Neural progenitor cell (in vitro differentiated cells): ENCODE measurements around the gene GDI1. TPM values are rescaled to one million over a fixed set of nuclear protein-coding genes. Genes with fewer than 3 reads are reported as not detected.

Experiments
- DNase-seq: peaks from one replicate; pipeline ENCODE4 v3.0.0-alpha.2; 2016; ENCODE audit warnings: low spot score
- H2AFZ ChIP-seq: fragments of 200-600 bp; sonication (generic); replicated peaks from 2 replicates; pipeline ENCODE4 v1.6.1; 2016; ENCODE audit warnings: antibody characterized with exemption
- H3F3A ChIP-seq: fragments of 200-600 bp; sonication (generic); 2 replicates; pipeline ENCODE4 v1.6.1; 2016; ENCODE audit warnings: antibody characterized with exemption, low read depth
- H3K27ac ChIP-seq: fragments of 200-600 bp; sonication (generic); 2 replicates; pipeline ENCODE4 v1.5.1; 2016; ENCODE audit warnings: mild to moderate bottlenecking
- H3K27me3 ChIP-seq: fragments of 200-600 bp; sonication (generic); 2 replicates; pipeline ENCODE4 v1.6.1; 2016; ENCODE audit warnings: mild to moderate bottlenecking, moderate library complexity
- H3K36me3 ChIP-seq: fragments of 200-600 bp; sonication (generic); 2 replicates; pipeline ENCODE4 v1.5.1; 2016
- H3K4me1 ChIP-seq: fragments of 200-600 bp; sonication (generic); 2 replicates; pipeline ENCODE4 v1.6.1; 2016; ENCODE audit warnings: mixed run types
- H3K4me2 ChIP-seq: fragments of 200-600 bp; sonication (generic); 2 replicates; pipeline ENCODE4 v1.6.1; 2016
- H3K4me3 ChIP-seq: fragments of 200-600 bp; sonication (generic); 2 replicates; pipeline ENCODE4 v1.5.1; 2016
- H3K79me2 ChIP-seq: fragments of 200-600 bp; sonication (generic); 2 replicates; pipeline ENCODE4 v1.6.1; 2016; ENCODE audit warnings: low read depth
- H3K9ac ChIP-seq: fragments of 200-600 bp; sonication (generic); 2 replicates; pipeline ENCODE4 v1.6.1; 2016
- H3K9me3 ChIP-seq: fragments of 200-600 bp; sonication (generic); 2 replicates; pipeline ENCODE4 v1.5.1; 2016; ENCODE audit warnings: low read depth
- H4K20me1 ChIP-seq: fragments of 200-600 bp; sonication (generic); 2 replicates; pipeline ENCODE4 v1.6.1; 2016; ENCODE audit warnings: low read depth
- H3K27ac Mint-ChIP-seq: 3 replicates; pipeline ENCODE4 v1.8.0; 2021; ENCODE audit warnings: mixed read lengths
- H3K27me3 Mint-ChIP-seq: 2 replicates; pipeline ENCODE4 v1.8.0; 2022; ENCODE audit warnings: low read depth, mild to moderate bottlenecking, inconsistent platforms, moderate library complexity, mixed read lengths; ENCODE audit not compliant: insufficient read depth
- H3K36me3 Mint-ChIP-seq: 3 replicates; pipeline ENCODE4 v1.8.0; 2021; ENCODE audit warnings: mixed read lengths
- H3K4me1 Mint-ChIP-seq: 3 replicates; pipeline ENCODE4 v1.8.0; 2021; ENCODE audit warnings: mixed read lengths
- H3K4me3 Mint-ChIP-seq: 3 replicates; pipeline ENCODE4 v1.8.0; 2021; ENCODE audit warnings: mild to moderate bottlenecking, moderate library complexity, mixed read lengths
- H3K9me3 Mint-ChIP-seq: 3 replicates; pipeline ENCODE4 v1.8.0; 2020; ENCODE audit warnings: mixed read lengths
- EZH2 ChIP-seq: fragments of 200-600 bp; sonication (generic); IDR thresholded peaks from 2 replicates; pipeline ENCODE4 v1.6.1; 2017; ENCODE audit warnings: antibody characterized with exemption, mild to moderate bottlenecking, moderate library complexity
- EZH2phosphoT487 ChIP-seq: fragments of 200-600 bp; sonication (generic); IDR thresholded peaks from 2 replicates; pipeline ENCODE4 v1.6.1; 2017; ENCODE audit warnings: antibody characterized with exemption
- total RNA-seq: library from RNA; depleted of rRNA; stranded (reverse); fragments of >200 nt; gene quantifications from 2 replicates; pipeline ENCODE4 v1.2.3, GENCODE V29; 2015; ENCODE audit warnings: low replicate concordance
- TF ChIP-seq, protein P1 (sequence below): fragments of 200-600 bp; sonication (generic); IDR thresholded peaks from 2 replicates; pipeline ENCODE4 v1.5.1; 2017; ENCODE audit warnings: antibody characterized with exemption, mild to moderate bottlenecking

Gene GDI1
- total RNA-seq, 1 donor from 2014 or later: 119 TPM

DNA sequence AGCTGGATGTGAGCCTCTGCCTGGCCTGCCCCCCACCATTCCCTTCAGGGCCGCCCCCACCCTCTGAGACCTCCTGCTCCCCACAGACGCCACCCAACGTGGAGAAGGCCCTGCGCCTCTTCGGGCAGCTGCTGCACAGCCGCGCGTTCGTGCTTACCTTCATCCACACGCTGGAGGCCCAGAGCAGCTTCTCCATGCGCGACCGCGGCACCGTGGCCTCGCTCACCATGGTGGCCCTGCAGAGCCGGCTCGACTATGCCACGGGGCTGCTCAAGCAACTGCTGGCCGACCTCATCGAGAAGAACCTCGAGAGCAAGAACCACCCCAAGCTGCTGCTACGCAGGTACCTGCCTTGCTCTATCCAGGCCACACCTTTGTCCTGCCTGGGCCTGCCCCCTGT lies 31.3 kb downstream of the GDI1 start:
- no peaks in the 10 kb centered on the region for H3K4me1 ChIP-seq
- H3K4me3 ChIP-seq: no peak overlapping the region
- no peaks in the 10 kb centered on the region for H3K36me3 ChIP-seq
- Mint-ChIP-seq H3K4me1 (no peaks in the 10 kb centered on the region), H3K4me3 (no peak overlapping the region), H3K9me3 (peaks cover 7% of the 10 kb centered on the region), H3K27me3 (no peaks in the 10 kb centered on the region), H3K36me3 (peaks cover 2% of the 10 kb centered on the region), H3K27ac (no peak overlapping the region)
- TF ChIP-seq, protein P1, sequence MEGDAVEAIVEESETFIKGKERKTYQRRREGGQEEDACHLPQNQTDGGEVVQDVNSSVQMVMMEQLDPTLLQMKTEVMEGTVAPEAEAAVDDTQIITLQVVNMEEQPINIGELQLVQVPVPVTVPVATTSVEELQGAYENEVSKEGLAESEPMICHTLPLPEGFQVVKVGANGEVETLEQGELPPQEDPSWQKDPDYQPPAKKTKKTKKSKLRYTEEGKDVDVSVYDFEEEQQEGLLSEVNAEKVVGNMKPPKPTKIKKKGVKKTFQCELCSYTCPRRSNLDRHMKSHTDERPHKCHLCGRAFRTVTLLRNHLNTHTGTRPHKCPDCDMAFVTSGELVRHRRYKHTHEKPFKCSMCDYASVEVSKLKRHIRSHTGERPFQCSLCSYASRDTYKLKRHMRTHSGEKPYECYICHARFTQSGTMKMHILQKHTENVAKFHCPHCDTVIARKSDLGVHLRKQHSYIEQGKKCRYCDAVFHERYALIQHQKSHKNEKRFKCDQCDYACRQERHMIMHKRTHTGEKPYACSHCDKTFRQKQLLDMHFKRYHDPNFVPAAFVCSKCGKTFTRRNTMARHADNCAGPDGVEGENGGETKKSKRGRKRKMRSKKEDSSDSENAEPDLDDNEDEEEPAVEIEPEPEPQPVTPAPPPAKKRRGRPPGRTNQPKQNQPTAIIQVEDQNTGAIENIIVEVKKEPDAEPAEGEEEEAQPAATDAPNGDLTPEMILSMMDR: no peak
- TF ChIP-seq EZH2 (no peak), EZH2phosphoT487 (no peak)
- no peak overlapping the region for H3K4me2 ChIP-seq
- H3K9ac ChIP-seq: no peak overlapping the region
- no peak overlapping the region for H3K27ac ChIP-seq
- H3K27me3 ChIP-seq: no peaks in the 10 kb centered on the region
- H3F3A ChIP-seq: no peaks in the 10 kb centered on the region
- no peak for DNase-seq
- H3K79me2 ChIP-seq: no peaks in the 10 kb centered on the region
- H4K20me1 ChIP-seq: no peaks in the 10 kb centered on the region
- H2AFZ ChIP-seq: no peak overlapping the region
- no peaks in the 10 kb centered on the region for H3K9me3 ChIP-seq

GRCh38 chrX:154469114-154469513 lies 32.2 kb downstream of the GDI1 start:
- Mint-ChIP-seq H3K27me3 (no peaks in the 10 kb centered on the region), H3K27ac (no peak overlapping the region), H3K9me3 (peaks cover 7% of the 10 kb centered on the region), H3K4me1 (no peaks in the 10 kb centered on the region), H3K4me3 (no peak overlapping the region), H3K36me3 (peaks cover 7% of the 10 kb centered on the region)
- no peak overlapping the region for H2AFZ ChIP-seq
- no peaks in the 10 kb centered on the region for H3K9me3 ChIP-seq
- no peak overlapping the region for H3K4me2 ChIP-seq
- H3K27ac ChIP-seq: no peak overlapping the region
- DNase-seq: no peak
- H3K79me2 ChIP-seq: no peaks in the 10 kb centered on the region
- H3K36me3 ChIP-seq: no peaks in the 10 kb centered on the region
- no peaks in the 10 kb centered on the region for H3K4me1 ChIP-seq
- H3K27me3 ChIP-seq: no peaks in the 10 kb centered on the region
- no peak overlapping the region for H3K9ac ChIP-seq
- H3K4me3 ChIP-seq: no peak overlapping the region
- TF ChIP-seq EZH2 (no peak), EZH2phosphoT487 (no peak)
- TF ChIP-seq, protein P1: no peak
- no peaks in the 10 kb centered on the region for H3F3A ChIP-seq
- no peaks in the 10 kb centered on the region for H4K20me1 ChIP-seq

GRCh38 chrX:154469880-154470279 lies 32.9 kb downstream of the GDI1 start:
- TF ChIP-seq EZH2 (no peak), EZH2phosphoT487 (no peak)
- TF ChIP-seq, protein P1: no peak
- Mint-ChIP-seq H3K36me3 (peaks cover 7% of the 10 kb centered on the region), H3K9me3 (peaks cover 7% of the 10 kb centered on the region)

More at GRCh38 chrX:154469880-154470279, 32.9 kb downstream of the GDI1 start:
- H3K4me2 ChIP-seq: no peak overlapping the region
- H3K27me3 Mint-ChIP-seq: no peaks in the 10 kb centered on the region
- no peaks in the 10 kb centered on the region for H3K79me2 ChIP-seq
- no peak overlapping the region for H3K9ac ChIP-seq
- no peaks in the 10 kb centered on the region for H3F3A ChIP-seq
- H4K20me1 ChIP-seq: no peaks in the 10 kb centered on the region
- no peak overlapping the region for H3K27ac ChIP-seq
- H3K9me3 ChIP-seq: no peaks in the 10 kb centered on the region
- H3K27ac Mint-ChIP-seq: no peak overlapping the region
- H3K4me1 ChIP-seq: no peaks in the 10 kb centered on the region
- DNase-seq: no peak
- no peaks in the 10 kb centered on the region for H3K36me3 ChIP-seq
- no peak overlapping the region for H3K4me3 ChIP-seq
- no peak overlapping the region for H2AFZ ChIP-seq
- no peaks in the 10 kb centered on the region for H3K27me3 ChIP-seq
- peak overlapping the region; percentile 53 for H3K4me3 Mint-ChIP-seq
- no peaks in the 10 kb centered on the region for H3K4me1 Mint-ChIP-seq
